ENCODE measurements around the gene LIPF. TPM values are rescaled to one million over a fixed set of nuclear protein-coding genes. Genes with fewer than 3 reads are reported as not detected.
A peak's percentile ranks its signal among the peaks of the same experiment; 100 is the strongest.
"Not testable (repeated sequence)": the region's sequence is repeated elsewhere in the genome, so short reads cannot be mapped to it uniquely, and the experiment has no call there.

Gene LIPF
- total RNA-seq, 1 donor from 2014 or later: not detected

GRCh38 chr10:88657901-88658300, 6.3 kb upstream of the LIPF start:
- Mint-ChIP-seq H3K36me3 (ENCODE audit: low read depth) (no peaks in the 10 kb centered on the region), H3K27ac (no peak overlapping the region), H3K9me3 (no peaks in the 10 kb centered on the region), H3K4me1 (ENCODE audit: low read depth) (no peaks in the 10 kb centered on the region), H3K27me3 (ENCODE audit: insufficient read depth) (peaks cover 11% of the 10 kb centered on the region), H3K4me3 (no peak overlapping the region)
- DNase-seq (ENCODE audit: low spot score): no peak
- intact Hi-C loops (cut with micrococcal nuclease): no loop called here

- no peak for DNase-seq (ENCODE audit: low spot score)
- Mint-ChIP-seq H3K4me1 (ENCODE audit: low read depth) (no peaks in the 10 kb centered on the region), H3K4me3 (no peak overlapping the region), H3K9me3 (no peaks in the 10 kb centered on the region), H3K27ac (no peak overlapping the region), H3K36me3 (ENCODE audit: low read depth) (no peaks in the 10 kb centered on the region), H3K27me3 (ENCODE audit: insufficient read depth) (peaks cover 11% of the 10 kb centered on the region)
- intact Hi-C loops (cut with micrococcal nuclease): no loop called here
Observed at GRCh38 chr10:88659725-88660597, 4.3 kb upstream of the LIPF start.

GRCh38 chr10:88660598-88660884, 3.7 kb upstream of the LIPF start:
- Mint-ChIP-seq H3K27me3 (ENCODE audit: insufficient read depth) (peaks cover 11% of the 10 kb centered on the region), H3K4me3 (no peak overlapping the region), H3K27ac (no peak overlapping the region), H3K4me1 (ENCODE audit: low read depth) (no peaks in the 10 kb centered on the region), H3K36me3 (ENCODE audit: low read depth) (no peaks in the 10 kb centered on the region), H3K9me3 (no peaks in the 10 kb centered on the region)
- intact Hi-C loops (cut with micrococcal nuclease): no loop called here
- no peak for DNase-seq (ENCODE audit: low spot score)

GRCh38 chr10:88661018-88661417, 3.2 kb upstream of the LIPF start:
- H3K27ac Mint-ChIP-seq: no peak overlapping the region
- no peak for DNase-seq (ENCODE audit: low spot score)
- no peaks in the 10 kb centered on the region for H3K4me1 Mint-ChIP-seq (ENCODE audit: low read depth)
- intact Hi-C loops (cut with micrococcal nuclease): no loop called here
- H3K9me3 Mint-ChIP-seq: no peaks in the 10 kb centered on the region
- H3K27me3 Mint-ChIP-seq (ENCODE audit: insufficient read depth): peaks cover 9% of the 10 kb centered on the region
- H3K4me3 Mint-ChIP-seq: no peak overlapping the region
- no peaks in the 10 kb centered on the region for H3K36me3 Mint-ChIP-seq (ENCODE audit: low read depth)

GRCh38 chr10:88661577-88661976, 2.7 kb upstream of the LIPF start:
- H3K27me3 Mint-ChIP-seq (ENCODE audit: insufficient read depth): peaks cover 9% of the 10 kb centered on the region
- H3K4me1 Mint-ChIP-seq (ENCODE audit: low read depth): no peaks in the 10 kb centered on the region
- DNase-seq (ENCODE audit: low spot score): no peak
- H3K9me3 Mint-ChIP-seq: no peaks in the 10 kb centered on the region
- H3K27ac Mint-ChIP-seq: no peak overlapping the region
- H3K36me3 Mint-ChIP-seq (ENCODE audit: low read depth): no peaks in the 10 kb centered on the region
- H3K4me3 Mint-ChIP-seq: no peak overlapping the region
- intact Hi-C loops (cut with micrococcal nuclease): no loop called here

- H3K36me3 Mint-ChIP-seq (ENCODE audit: low read depth); DNase-seq (ENCODE audit: low spot score); H3K27ac Mint-ChIP-seq; H3K4me1 Mint-ChIP-seq (ENCODE audit: low read depth); intact Hi-C loops (cut with micrococcal nuclease); H3K9me3 Mint-ChIP-seq; H3K27me3 Mint-ChIP-seq (ENCODE audit: insufficient read depth); H3K4me3 Mint-ChIP-seq: not testable (repeated sequence)
Observed at GRCh38 chr10:88663153-88663552, 1.1 kb upstream of the LIPF start.

- Mint-ChIP-seq H3K9me3 (no peaks in the 10 kb centered on the region), H3K27ac (no peak overlapping the region), H3K27me3 (ENCODE audit: insufficient read depth) (peaks cover 5% of the 10 kb centered on the region), H3K36me3 (ENCODE audit: low read depth) (no peaks in the 10 kb centered on the region), H3K4me1 (ENCODE audit: low read depth) (peaks cover 7% of the 10 kb centered on the region), H3K4me3 (no peak overlapping the region)
- intact Hi-C loops (cut with micrococcal nuclease): no loop called here
- no peak for DNase-seq (ENCODE audit: low spot score)
Observed at GRCh38 chr10:88668465-88668864, 4.2 kb downstream of the LIPF start.

- intact Hi-C loops (cut with micrococcal nuclease): loop anchor here (1.0 kb wide), 1 partner anchor 87 kb away; the partner anchor contains the start of gene RNLS
- H3K4me1 Mint-ChIP-seq (ENCODE audit: low read depth): peaks cover 7% of the 10 kb centered on the region
- peaks cover 5% of the 10 kb centered on the region for H3K27me3 Mint-ChIP-seq (ENCODE audit: insufficient read depth)
- no peaks in the 10 kb centered on the region for H3K36me3 Mint-ChIP-seq (ENCODE audit: low read depth)
- no peak for DNase-seq (ENCODE audit: low spot score)
- H3K27ac Mint-ChIP-seq: peak overlapping the region; percentile 7
- H3K4me3 Mint-ChIP-seq: no peak overlapping the region
- no peaks in the 10 kb centered on the region for H3K9me3 Mint-ChIP-seq
Observed at GRCh38 chr10:88670497-88670896, 6.3 kb downstream of the LIPF start.

- Mint-ChIP-seq H3K36me3 (ENCODE audit: low read depth) (no peaks in the 10 kb centered on the region), H3K9me3 (no peaks in the 10 kb centered on the region), H3K27me3 (ENCODE audit: insufficient read depth) (peaks cover 5% of the 10 kb centered on the region), H3K4me3 (no peak overlapping the region), H3K27ac (no peak overlapping the region), H3K4me1 (ENCODE audit: low read depth) (peaks cover 7% of the 10 kb centered on the region)
- DNase-seq (ENCODE audit: low spot score): no peak
- intact Hi-C loops (cut with micrococcal nuclease): no loop called here
Observed at GRCh38 chr10:88672041-88672440, 7.8 kb downstream of the LIPF start.

- Mint-ChIP-seq H3K27me3 (ENCODE audit: insufficient read depth) (peaks cover 8% of the 10 kb centered on the region), H3K36me3 (ENCODE audit: low read depth) (no peaks in the 10 kb centered on the region), H3K9me3 (no peaks in the 10 kb centered on the region), H3K27ac (no peak overlapping the region), H3K4me3 (no peak overlapping the region), H3K4me1 (ENCODE audit: low read depth) (no peaks in the 10 kb centered on the region)
- DNase-seq (ENCODE audit: low spot score): no peak
- intact Hi-C loops (cut with micrococcal nuclease): no loop called here
Observed at GRCh38 chr10:88676283-88677060, 12.2 kb downstream of the LIPF start.

GRCh38 chr10:88680958-88681357, 16.7 kb downstream of the LIPF start:
- peaks cover 20% of the 10 kb centered on the region for H3K27me3 Mint-ChIP-seq (ENCODE audit: insufficient read depth)
- intact Hi-C loops (cut with micrococcal nuclease): no loop called here
- H3K4me3 Mint-ChIP-seq: no peak overlapping the region
- H3K36me3 Mint-ChIP-seq (ENCODE audit: low read depth): no peaks in the 10 kb centered on the region
- no peaks in the 10 kb centered on the region for H3K4me1 Mint-ChIP-seq (ENCODE audit: low read depth)
- H3K9me3 Mint-ChIP-seq: no peaks in the 10 kb centered on the region
- H3K27ac Mint-ChIP-seq: no peak overlapping the region
- no peak for DNase-seq (ENCODE audit: low spot score)

- no peak overlapping the region for H3K27ac Mint-ChIP-seq
- intact Hi-C loops (cut with micrococcal nuclease): no loop called here
Observed at GRCh38 chr10:88682491-88682890, 18.2 kb downstream of the LIPF start.

GRCh38 chr10:88687853-88688467, 23.7 kb downstream of the LIPF start:
- H3K36me3 Mint-ChIP-seq (ENCODE audit: low read depth): no peaks in the 10 kb centered on the region
- no peak overlapping the region for H3K4me3 Mint-ChIP-seq
- no peaks in the 10 kb centered on the region for H3K9me3 Mint-ChIP-seq
- H3K27me3 Mint-ChIP-seq (ENCODE audit: insufficient read depth): peaks cover 39% of the 10 kb centered on the region
- H3K4me1 Mint-ChIP-seq (ENCODE audit: low read depth): no peaks in the 10 kb centered on the region
- intact Hi-C loops (cut with micrococcal nuclease): loop anchor here (1.0 to 2.0 kb wide), 3 partner anchors 122 to 244 kb away; no protein-coding TSS in a partner anchor
- DNase-seq (ENCODE audit: low spot score): no peak
- H3K27ac Mint-ChIP-seq: no peak overlapping the region

More at GRCh38 chr10:88682491-88682890, 18.2 kb downstream of the LIPF start:
- Mint-ChIP-seq H3K36me3 (ENCODE audit: low read depth) (no peaks in the 10 kb centered on the region), H3K27me3 (ENCODE audit: insufficient read depth) (peaks cover 23% of the 10 kb centered on the region), H3K4me3 (no peak overlapping the region), H3K9me3 (no peaks in the 10 kb centered on the region), H3K4me1 (ENCODE audit: low read depth) (no peaks in the 10 kb centered on the region)
- DNase-seq (ENCODE audit: low spot score): no peak
